Measurements from ENCODE around the gene TFE3.

The TFE3 gene

GRCh38 chrX:49066690-49067089, 23.5 kb upstream of the TFE3 start:
- H3K27ac ChIP-seq = no peak overlapping the region
- TF ChIP-seq ZFX (IDR thresholded peaks at IDR 0.05) (no peak), CTCF (conservative IDR thresholded peaks at IDR 0.05) (no peak)

- TF ChIP-seq ZFX (IDR thresholded peaks at IDR 0.05) = no peak
- TF ChIP-seq CTCF (conservative IDR thresholded peaks at IDR 0.05) = no peak
- H3K27ac ChIP-seq = no peak overlapping the region
These were observed 23.1 kb upstream of the TFE3 start for GRCh38 chrX:49066278-49066677.

GRCh38 chrX:49064735-49065134, 21.6 kb upstream of the TFE3 start:
- no peak overlapping the region for H3K27ac ChIP-seq
- TF ChIP-seq CTCF (conservative IDR thresholded peaks at IDR 0.05) (no peak), ZFX (IDR thresholded peaks at IDR 0.05) (no peak)

- no peak overlapping the region for H3K27ac ChIP-seq
- TF ChIP-seq ZFX (IDR thresholded peaks at IDR 0.05) = no peak
- TF ChIP-seq CTCF (conservative IDR thresholded peaks at IDR 0.05) = no peak
These were observed 21.1 kb upstream of the TFE3 start for GRCh38 chrX:49064303-49064702.

GRCh38 chrX:49063715-49064114, 20.6 kb upstream of the TFE3 start:
- TF ChIP-seq CTCF (conservative IDR thresholded peaks at IDR 0.05) (no peak), ZFX (IDR thresholded peaks at IDR 0.05) (no peak)
- H3K27ac ChIP-seq = no peak overlapping the region

GRCh38 chrX:49061916-49062315, 18.8 kb upstream of the TFE3 start:
- H3K27ac ChIP-seq = no peak overlapping the region
- TF ChIP-seq CTCF (conservative IDR thresholded peaks at IDR 0.05) (no peak), ZFX (IDR thresholded peaks at IDR 0.05) (no peak)

GRCh38 chrX:49061490-49061889, 18.3 kb upstream of the TFE3 start:
- TF ChIP-seq CTCF (conservative IDR thresholded peaks at IDR 0.05) = no peak
- no peak for TF ChIP-seq ZFX (IDR thresholded peaks at IDR 0.05)
- no peak overlapping the region for H3K27ac ChIP-seq

Measured in C4-2B (cell line).